Astrocyte (in vitro differentiated cells and primary cell): Measurements from ENCODE around the gene AADACL2. TPM values are rescaled to one million over a fixed set of nuclear protein-coding genes. Genes with fewer than 3 reads are reported as not detected.
A peak's percentile ranks its signal among the peaks of the same experiment; 100 is the strongest.

Source experiments
- DNase-seq: peaks from one replicate; pipeline ENCODE4 v3.0.0-alpha.2; 2010; ENCODE audit warnings: low read depth
- FAIRE-seq: peaks from 2 replicates; lab custom pipeline; 2011; peaks lifted over from hg19 to GRCh38; lab: Jason Lieb, UNC
- H2AFZ ChIP-seq: 2 replicates; pipeline ENCODE4 v1.6.0; 2012; ENCODE audit warnings: low read depth, low read length, inconsistent platforms
- H3K27ac ChIP-seq: 2 replicates; pipeline ENCODE4 v1.5.1; 2011; ENCODE audit warnings: low read depth, low read length, inconsistent platforms
- H3K27me3 ChIP-seq: 2 replicates; pipeline ENCODE4 v1.6.0; 2011; ENCODE audit warnings: low read length, inconsistent platforms; ENCODE audit not compliant: insufficient read depth
- H3K36me3 ChIP-seq: 2 replicates; pipeline ENCODE4 v1.5.1; 2011; ENCODE audit warnings: low read length, inconsistent platforms; ENCODE audit not compliant: insufficient read depth
- H3K4me1 ChIP-seq: 2 replicates; pipeline ENCODE4 v1.5.1; 2011; ENCODE audit warnings: low read length, inconsistent platforms; ENCODE audit not compliant: insufficient read depth
- H3K4me2 ChIP-seq: 2 replicates; pipeline ENCODE4 v1.6.0; 2012; ENCODE audit warnings: low read length, inconsistent platforms
- H3K4me3 ChIP-seq: 2 replicates; pipeline ENCODE4 v1.5.1; 2011; ENCODE audit warnings: low read depth, mild to moderate bottlenecking, low read length, inconsistent platforms; ENCODE audit not compliant: insufficient read depth
- H3K79me2 ChIP-seq: 2 replicates; pipeline ENCODE4 v1.6.0; 2012; ENCODE audit warnings: mild to moderate bottlenecking, low read length, inconsistent platforms; ENCODE audit not compliant: insufficient read depth
- H3K9ac ChIP-seq: 2 replicates; pipeline ENCODE4 v1.6.0; 2012; ENCODE audit warnings: mild to moderate bottlenecking, low read length, inconsistent platforms
- H3K9me3 ChIP-seq: 2 replicates; pipeline ENCODE4 v1.5.1; 2012; ENCODE audit warnings: low read depth, mild to moderate bottlenecking, low read length, inconsistent platforms; ENCODE audit not compliant: insufficient read depth
- H4K20me1 ChIP-seq: 2 replicates; pipeline ENCODE4 v1.6.0; 2012; ENCODE audit warnings: low read length, inconsistent platforms; ENCODE audit not compliant: insufficient read depth
- H3K27ac Mint-ChIP-seq: one replicate; pipeline ENCODE4 v1.8.0; 2021; ENCODE audit warnings: mild to moderate bottlenecking, mixed read lengths; ENCODE audit not compliant: unreplicated experiment
- H3K27me3 Mint-ChIP-seq: one replicate; pipeline ENCODE4 v1.8.0; 2021; ENCODE audit warnings: low read depth, mixed read lengths; ENCODE audit not compliant: unreplicated experiment
- H3K36me3 Mint-ChIP-seq: one replicate; pipeline ENCODE4 v1.8.0; 2021; ENCODE audit warnings: low read depth, mixed read lengths; ENCODE audit not compliant: unreplicated experiment
- H3K4me1 Mint-ChIP-seq: one replicate; pipeline ENCODE4 v1.8.0; 2021; ENCODE audit warnings: low read depth, mixed read lengths; ENCODE audit not compliant: unreplicated experiment
- H3K4me3 Mint-ChIP-seq: one replicate; pipeline ENCODE4 v1.8.0; 2021; ENCODE audit warnings: mild to moderate bottlenecking, moderate library complexity, mixed read lengths; ENCODE audit not compliant: unreplicated experiment
- H3K9me3 Mint-ChIP-seq: one replicate; pipeline ENCODE4 v1.8.0; 2021; ENCODE audit warnings: mild to moderate bottlenecking, mixed read lengths; ENCODE audit not compliant: unreplicated experiment
- CTCF ChIP-seq: IDR thresholded peaks from 2 replicates; pipeline ENCODE4 v1.5.1; 2011; ENCODE audit warnings: low read depth, mild to moderate bottlenecking, inconsistent platforms, low read length, moderate library complexity; ENCODE audit not compliant: insufficient read depth
- EZH2 ChIP-seq: IDR thresholded peaks from 2 replicates; pipeline ENCODE4 v1.6.1; 2012; ENCODE audit warnings: mild to moderate bottlenecking, low read length, inconsistent platforms; ENCODE audit not compliant: insufficient read depth
- total RNA-seq: library from RNA; stranded (reverse); gene quantifications from 2 replicates; pipeline ENCODE4 v1.2.1, GENCODE V29; 2021

AADACL2 gene
- total RNA-seq, 1 donor from 2014 or later: not detected

- no peaks in the 10 kb centered on the region for H3K27me3 ChIP-seq
- H3K4me2 ChIP-seq: no peak overlapping the region
- FAIRE-seq (no peak), DNase-seq (peak; percentile 24)
- H4K20me1 ChIP-seq: no peaks in the 10 kb centered on the region
- no peak overlapping the region for H3K27ac ChIP-seq
- no peaks in the 10 kb centered on the region for H3K36me3 ChIP-seq
- Mint-ChIP-seq H3K36me3 (no peaks in the 10 kb centered on the region), H3K27ac (no peak overlapping the region), H3K9me3 (no peaks in the 10 kb centered on the region), H3K4me1 (peaks cover 7% of the 10 kb centered on the region), H3K27me3 (no peaks in the 10 kb centered on the region), H3K4me3 (no peak overlapping the region)
- H3K4me1 ChIP-seq: peaks cover 18% of the 10 kb centered on the region
- H3K79me2 ChIP-seq: no peaks in the 10 kb centered on the region
- H2AFZ ChIP-seq: no peak overlapping the region
- TF ChIP-seq EZH2 (no peak), CTCF (no peak)
- H3K9ac ChIP-seq: no peak overlapping the region
- H3K9me3 ChIP-seq: no peaks in the 10 kb centered on the region
- no peak overlapping the region for H3K4me3 ChIP-seq
These were observed 37.2 kb downstream of the AADACL2 start for GRCh38 chr3:151770956-151771355.

GRCh38 chr3:151772825-151773480 is 39.2 kb downstream of the AADACL2 start:
- no peaks in the 10 kb centered on the region for H3K36me3 Mint-ChIP-seq
- no peaks in the 10 kb centered on the region for H3K79me2 ChIP-seq
- H2AFZ ChIP-seq: no peak overlapping the region
- H3K4me2 ChIP-seq: no peak overlapping the region
- no peak overlapping the region for H3K4me3 ChIP-seq
- no peaks in the 10 kb centered on the region for H4K20me1 ChIP-seq
- no peaks in the 10 kb centered on the region for H3K27me3 ChIP-seq
- H3K9me3 ChIP-seq: no peaks in the 10 kb centered on the region
- no peak overlapping the region for H3K27ac ChIP-seq
- TF ChIP-seq EZH2: no peak
- no peak for TF ChIP-seq CTCF
- FAIRE-seq: no peak
- H3K9me3 Mint-ChIP-seq: no peaks in the 10 kb centered on the region
- H3K36me3 ChIP-seq: no peaks in the 10 kb centered on the region
- H3K27me3 Mint-ChIP-seq: no peaks in the 10 kb centered on the region
- H3K27ac Mint-ChIP-seq: no peak overlapping the region
- DNase-seq: no peak
- H3K4me3 Mint-ChIP-seq: no peak overlapping the region
- no peak overlapping the region for H3K9ac ChIP-seq
- peaks cover 13% of the 10 kb centered on the region for H3K4me1 ChIP-seq
- H3K4me1 Mint-ChIP-seq: peaks cover 7% of the 10 kb centered on the region

GRCh38 chr3:151774235-151774634 is 40.5 kb downstream of the AADACL2 start:
- Histone ChIP-seq H3K9me3 (no peaks in the 10 kb centered on the region), H3K27me3 (no peaks in the 10 kb centered on the region), H3K4me3 (no peak overlapping the region), H4K20me1 (no peaks in the 10 kb centered on the region), H3K27ac (no peak overlapping the region), H3K4me2 (no peak overlapping the region), H3K79me2 (no peaks in the 10 kb centered on the region), H2AFZ (no peak overlapping the region), H3K36me3 (no peaks in the 10 kb centered on the region), H3K9ac (no peak overlapping the region), H3K4me1 (peaks cover 13% of the 10 kb centered on the region)
- H3K4me1 Mint-ChIP-seq: peaks cover 7% of the 10 kb centered on the region
- FAIRE-seq: no peak
- H3K27ac Mint-ChIP-seq: no peak overlapping the region
- H3K27me3 Mint-ChIP-seq: no peaks in the 10 kb centered on the region
- TF ChIP-seq EZH2 (no peak), CTCF (no peak)
- H3K4me3 Mint-ChIP-seq: no peak overlapping the region
- no peak for DNase-seq
- H3K9me3 Mint-ChIP-seq: no peaks in the 10 kb centered on the region
- no peaks in the 10 kb centered on the region for H3K36me3 Mint-ChIP-seq
